Measurements from ENCODE around the gene NDUFA11. TPM values are rescaled to one million over a fixed set of nuclear protein-coding genes. Genes with fewer than 3 reads are reported as not detected.
A peak's percentile ranks its signal among the peaks of the same experiment; 100 is the strongest.
"Not testable (repeated sequence)": the region's sequence is repeated elsewhere in the genome, so short reads cannot be mapped to it uniquely, and the experiment has no call there.

The NDUFA11 gene
- total RNA-seq, 6 experiments from 2014 or later, result 277 to 334 (median 300) TPM

DNA sequence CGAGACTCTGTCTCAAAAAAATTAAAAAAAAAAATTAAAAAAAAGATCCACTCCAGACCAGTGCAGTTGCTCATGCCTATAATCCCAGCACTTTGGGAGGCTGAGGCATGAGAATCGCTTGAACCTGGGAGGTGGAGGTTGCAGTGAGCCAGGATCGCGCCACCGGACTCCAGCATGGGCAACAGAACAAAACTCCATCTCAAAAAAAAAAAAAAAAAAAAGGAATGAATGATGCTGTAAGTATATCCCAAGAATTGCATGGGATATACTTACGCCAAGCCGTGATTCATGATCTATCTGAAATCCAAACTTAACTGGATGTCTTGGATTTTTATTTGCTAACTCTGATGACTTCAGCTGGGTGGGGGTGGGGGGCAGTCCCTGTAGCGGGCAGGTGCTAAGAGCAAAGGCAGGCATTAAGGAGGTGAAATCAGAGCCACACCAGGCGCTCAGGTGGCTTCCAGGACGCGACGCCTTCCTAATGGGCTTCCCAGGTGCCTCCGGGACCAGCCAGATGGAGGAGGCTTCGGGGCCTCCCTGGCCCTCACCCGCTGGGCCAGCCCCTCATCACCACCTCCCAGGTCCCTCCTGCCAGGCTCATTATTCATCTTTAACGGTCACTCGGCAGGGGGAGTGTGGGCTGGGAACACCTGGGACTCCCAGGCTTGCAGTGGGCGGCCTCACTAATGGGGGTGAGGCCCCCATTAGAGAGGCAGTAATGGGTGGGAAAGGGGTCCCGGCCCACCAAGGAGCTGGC, 21.9 kb downstream of the NDUFA11 start:
- Mint-ChIP-seq H3K4me1 (ENCODE audit: low read depth) (peaks cover 9% of the 10 kb centered on the region), H3K27ac (no peak overlapping the region), H3K36me3 (ENCODE audit: low read depth) (no peaks in the 10 kb centered on the region), H3K4me3 (no peak overlapping the region), H3K9me3 (no peaks in the 10 kb centered on the region), H3K27me3 (ENCODE audit: insufficient read depth) (peaks cover 29% of the 10 kb centered on the region)
- TF ChIP-seq, protein P1, sequence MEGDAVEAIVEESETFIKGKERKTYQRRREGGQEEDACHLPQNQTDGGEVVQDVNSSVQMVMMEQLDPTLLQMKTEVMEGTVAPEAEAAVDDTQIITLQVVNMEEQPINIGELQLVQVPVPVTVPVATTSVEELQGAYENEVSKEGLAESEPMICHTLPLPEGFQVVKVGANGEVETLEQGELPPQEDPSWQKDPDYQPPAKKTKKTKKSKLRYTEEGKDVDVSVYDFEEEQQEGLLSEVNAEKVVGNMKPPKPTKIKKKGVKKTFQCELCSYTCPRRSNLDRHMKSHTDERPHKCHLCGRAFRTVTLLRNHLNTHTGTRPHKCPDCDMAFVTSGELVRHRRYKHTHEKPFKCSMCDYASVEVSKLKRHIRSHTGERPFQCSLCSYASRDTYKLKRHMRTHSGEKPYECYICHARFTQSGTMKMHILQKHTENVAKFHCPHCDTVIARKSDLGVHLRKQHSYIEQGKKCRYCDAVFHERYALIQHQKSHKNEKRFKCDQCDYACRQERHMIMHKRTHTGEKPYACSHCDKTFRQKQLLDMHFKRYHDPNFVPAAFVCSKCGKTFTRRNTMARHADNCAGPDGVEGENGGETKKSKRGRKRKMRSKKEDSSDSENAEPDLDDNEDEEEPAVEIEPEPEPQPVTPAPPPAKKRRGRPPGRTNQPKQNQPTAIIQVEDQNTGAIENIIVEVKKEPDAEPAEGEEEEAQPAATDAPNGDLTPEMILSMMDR (IDR thresholded peaks at IDR 0.05), result no peak
- DNase-seq, result no peak

DNA sequence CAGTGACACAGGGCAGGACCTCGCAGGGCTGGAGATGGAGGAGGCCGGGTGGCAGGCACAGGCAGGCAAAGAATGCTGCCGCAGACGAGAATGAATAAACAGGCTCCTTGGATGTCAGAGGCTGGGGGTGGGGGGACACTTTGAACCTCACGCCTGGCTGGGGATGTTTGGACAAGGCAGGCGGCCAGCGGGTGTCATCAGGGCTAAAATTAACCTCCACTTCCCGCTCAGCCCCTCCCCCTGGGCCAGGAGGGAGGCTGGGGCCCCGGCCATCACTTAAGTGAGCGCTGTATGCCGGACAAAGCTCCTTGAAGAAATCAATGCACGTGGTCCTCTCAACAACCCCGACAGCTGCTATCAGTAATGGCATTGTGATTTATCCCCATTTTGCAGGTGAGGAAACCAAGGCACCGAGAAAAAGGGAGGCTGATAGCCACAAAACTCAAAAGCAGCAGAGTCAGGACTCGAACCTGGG, 22.9 kb downstream of the NDUFA11 start:
- TF ChIP-seq, protein P1 (IDR thresholded peaks at IDR 0.05), result no peak
- DNase-seq, result peak; percentile 41
- Mint-ChIP-seq H3K4me3 (no peak overlapping the region), H3K9me3 (no peaks in the 10 kb centered on the region), H3K27me3 (ENCODE audit: insufficient read depth) (peaks cover 29% of the 10 kb centered on the region), H3K27ac (no peak overlapping the region), H3K36me3 (ENCODE audit: low read depth) (no peaks in the 10 kb centered on the region), H3K4me1 (ENCODE audit: low read depth) (peaks cover 9% of the 10 kb centered on the region)

DNA sequence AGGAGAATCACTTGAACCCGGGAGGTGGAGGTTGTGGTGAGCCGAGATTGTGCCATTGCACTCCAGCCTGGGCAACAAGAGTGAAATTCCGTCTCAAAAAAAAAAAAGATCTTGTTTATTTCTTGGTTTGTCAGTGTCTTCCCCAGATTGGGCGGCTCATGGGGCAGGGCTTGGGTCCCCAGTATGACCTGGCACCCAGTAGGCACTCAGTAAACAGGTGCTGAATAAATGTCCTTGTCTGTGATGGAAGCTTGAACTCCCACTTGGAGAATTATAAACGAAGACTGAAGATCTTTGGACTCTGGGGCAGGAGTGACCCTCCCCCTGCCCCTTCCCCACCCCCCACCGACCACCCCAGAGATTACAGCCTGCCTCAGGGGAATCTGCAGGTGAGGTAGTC, 23.4 kb downstream of the NDUFA11 start:
- no peak for DNase-seq

DNA sequence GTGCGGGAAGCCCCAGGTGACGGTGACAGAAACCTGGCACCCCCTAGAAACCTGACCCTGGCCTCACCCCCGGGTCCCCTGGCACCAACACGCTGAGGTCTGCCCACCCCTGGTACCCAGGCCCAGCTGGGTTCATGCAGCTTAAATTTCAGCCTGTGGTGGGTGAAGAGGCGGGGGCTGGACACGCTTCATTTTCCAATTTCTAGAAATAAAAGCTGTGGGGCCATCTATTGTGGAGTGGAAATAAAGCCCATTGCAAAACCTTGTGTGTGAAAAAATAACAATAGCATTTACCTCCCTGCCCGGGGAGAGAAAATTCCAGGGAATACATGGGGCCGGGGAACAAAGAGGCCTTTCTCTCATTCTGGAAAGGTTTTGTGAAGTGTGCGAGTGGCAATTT, 25.7 kb downstream of the NDUFA11 start:
- no peak overlapping the region for H3K4me3 Mint-ChIP-seq
- peaks cover 13% of the 10 kb centered on the region for H3K4me1 Mint-ChIP-seq (ENCODE audit: low read depth)
- no peak overlapping the region for H3K27ac Mint-ChIP-seq
- peaks cover 24% of the 10 kb centered on the region for H3K27me3 Mint-ChIP-seq (ENCODE audit: insufficient read depth)
- no peak for DNase-seq
- TF ChIP-seq, protein P1 (IDR thresholded peaks at IDR 0.05), result no peak
- no peaks in the 10 kb centered on the region; the same call in 1 of the 2 replicates for H3K36me3 Mint-ChIP-seq (ENCODE audit: low read depth)
- no peaks in the 10 kb centered on the region for H3K9me3 Mint-ChIP-seq

More for the DNA sequence above, 23.4 kb downstream of the NDUFA11 start:
- TF ChIP-seq, protein P1 (IDR thresholded peaks at IDR 0.05), result no peak
- H3K4me3 Mint-ChIP-seq, result no peak overlapping the region
- no peaks in the 10 kb centered on the region for H3K36me3 Mint-ChIP-seq (ENCODE audit: low read depth)
- no peak overlapping the region for H3K27ac Mint-ChIP-seq
- no peaks in the 10 kb centered on the region for H3K9me3 Mint-ChIP-seq
- H3K27me3 Mint-ChIP-seq (ENCODE audit: insufficient read depth), result peaks cover 27% of the 10 kb centered on the region
- peaks cover 9% of the 10 kb centered on the region for H3K4me1 Mint-ChIP-seq (ENCODE audit: low read depth)

DNA sequence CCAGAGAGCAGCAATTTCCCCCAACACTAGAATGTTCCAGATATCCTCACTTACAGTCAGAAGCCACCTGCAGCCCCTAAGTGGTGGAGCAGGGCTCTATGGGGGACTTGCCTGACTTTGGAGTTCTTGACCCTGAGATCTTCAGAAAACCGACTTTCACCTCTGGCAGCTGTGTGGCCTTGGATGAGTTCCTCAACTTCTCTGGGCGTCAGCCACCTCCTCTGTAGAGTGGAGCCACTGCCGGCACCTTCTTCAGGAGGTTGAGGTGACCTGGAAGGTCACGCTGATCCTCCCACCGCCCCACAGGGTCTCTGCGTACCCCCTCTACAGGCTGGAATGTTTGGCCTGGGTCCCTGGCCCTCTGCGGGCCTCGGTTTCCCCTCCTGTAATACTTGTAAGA, 26.2 kb downstream of the NDUFA11 start:
- DNase-seq, result no peak
- TF ChIP-seq, protein P1 (IDR thresholded peaks at IDR 0.05), result no peak
- Mint-ChIP-seq H3K4me1 (ENCODE audit: low read depth) (peaks cover 13% of the 10 kb centered on the region), H3K27me3 (ENCODE audit: insufficient read depth) (peaks cover 20% of the 10 kb centered on the region), H3K9me3 (no peaks in the 10 kb centered on the region), H3K4me3 (no peak overlapping the region), H3K27ac (no peak overlapping the region), H3K36me3 (ENCODE audit: low read depth) (no peaks in the 10 kb centered on the region; the same call in 1 of the 2 replicates)

GRCh38 chr19:5874496-5874895, 29.1 kb downstream of the NDUFA11 start:
- H3K36me3 Mint-ChIP-seq (ENCODE audit: low read depth); H3K9me3 Mint-ChIP-seq; H3K4me1 Mint-ChIP-seq (ENCODE audit: low read depth); H3K27ac Mint-ChIP-seq; H3K4me3 Mint-ChIP-seq: not testable (repeated sequence)
- peaks cover 20% of the 10 kb centered on the region for H3K27me3 Mint-ChIP-seq (ENCODE audit: insufficient read depth)
- peak; percentile 27 for DNase-seq

All from HFFc6 (cell line).